AG04450 (cell line): Measurements from ENCODE around the gene SRRT. TPM values are rescaled to one million over a fixed set of nuclear protein-coding genes. Genes with fewer than 3 reads are reported as not detected.

Experiments used
- CTCF ChIA-PET: fragments of 300-600, 350-600 bp; formaldehyde crosslinking; extraction: SDS; loops from one replicate; lab custom pipeline; 2022; ENCODE audit warnings: antibody characterized with exemption, inconsistent platforms; lab: Charles Lee
- POLR2A ChIA-PET: fragments of 350-600 bp; formaldehyde crosslinking; extraction: SDS; loops from one replicate; lab custom pipeline; 2021; ENCODE audit warnings: antibody characterized with exemption, inconsistent platforms; lab: Yijun Ruan, JAX
- DNase-seq: peaks from one replicate; pipeline ENCODE4 v3.0.0-alpha.2; 2011; ENCODE audit warnings: low read depth, low spot score
- H3K27ac ChIP-seq: one replicate; pipeline ENCODE4 v1.5.1; 2012; ENCODE audit warnings: low read depth, low read length, control low read depth
- H3K27me3 ChIP-seq: one replicate; pipeline ENCODE4 v1.6.0; 2012; ENCODE audit warnings: low read length; ENCODE audit not compliant: control insufficient read depth, insufficient read depth
- H3K4me3 ChIP-seq: 2 replicates; pipeline ENCODE4 v1.5.1; 2011; ENCODE audit warnings: mild to moderate bottlenecking, low read depth, low read length, control low read depth
- H3K9me3 ChIP-seq: 2 replicates; pipeline ENCODE4 v1.5.1; 2012; ENCODE audit warnings: low read length; ENCODE audit not compliant: control insufficient read depth, insufficient read depth
- CTCF ChIP-seq: IDR thresholded peaks from 2 replicates; pipeline ENCODE4 v1.5.1; 2011; ENCODE audit warnings: low read depth, low read length, control low read depth, inconsistent platforms
- polyA plus RNA-seq: library from polyadenylated mRNA; depleted of rRNA; stranded (reverse); fragments of >200 nt; gene quantifications from 2 replicates; pipeline ENCODE4 v1.2.3, GENCODE V29; 2011

SRRT gene
- polyA plus RNA-seq, 1 experiment = 42.4 TPM

GRCh38 chr7:100894860-100895700 lies 20.2 kb downstream of the SRRT start:
- H3K27ac ChIP-seq = no peak overlapping the region
- TF ChIP-seq CTCF = peak; percentile 79
- no peak for DNase-seq
- peaks cover 26% of the 10 kb centered on the region for H3K27me3 ChIP-seq
- ChIA-PET POLR2A (interaction anchor here (0.6 kb wide), 1 partner anchor 190 kb away, joined by 10 read pairs; no protein-coding TSS in a partner anchor), CTCF (interaction anchor here (0.6 to 1.6 kb wide), 9 partner anchors 10 to 387 kb away, joined by 3 to 7 read pairs (median 3); no protein-coding TSS in a partner anchor)
- peak overlapping the region; percentile 44 for H3K4me3 ChIP-seq
- no peaks in the 10 kb centered on the region; the same call in 1 of the 2 replicates for H3K9me3 ChIP-seq

GRCh38 chr7:100895701-100895955 lies 20.7 kb downstream of the SRRT start, which contains the start of gene ACHE:
ACHE (minus strand) TSS chr7:100895888; CDS start chr7:100894232, 1,656 bp downstream.
- no peak for TF ChIP-seq CTCF
- POLR2A ChIA-PET = no interaction called here
- peaks cover 27% of the 10 kb centered on the region for H3K27me3 ChIP-seq
- DNase-seq = no peak
- H3K9me3 ChIP-seq = no peaks in the 10 kb centered on the region; the same call in 1 of the 2 replicates
- no peak within 1 kb of the TSS for H3K27ac ChIP-seq
- peak within 1 kb of the TSS; percentile 44 for H3K4me3 ChIP-seq
- CTCF ChIA-PET = interaction anchor here (1.3 kb wide), 1 partner anchor 9 kb away, joined by 3 read pairs; no protein-coding TSS in a partner anchor

GRCh38 chr7:100895956-100896731 lies 21.2 kb downstream of the SRRT start:
- no peak overlapping the region; the same call in 1 of the 2 replicates for H3K4me3 ChIP-seq
- no peak for TF ChIP-seq CTCF
- POLR2A ChIA-PET = no interaction called here
- CTCF ChIA-PET = interaction anchor here (3.0 kb wide), 1 partner anchor 163 kb away, joined by 26 read pairs; no protein-coding TSS in a partner anchor
- no peak overlapping the region for H3K27ac ChIP-seq
- peaks cover 31% of the 10 kb centered on the region for H3K27me3 ChIP-seq
- no peaks in the 10 kb centered on the region; the same call in 1 of the 2 replicates for H3K9me3 ChIP-seq
- DNase-seq = no peak

GRCh38 chr7:100896732-100897608 lies 22.1 kb downstream of the SRRT start:
- ChIA-PET POLR2A (no interaction called here), CTCF (interaction anchor here (1.4 to 3.0 kb wide), 4 partner anchors 7 to 386 kb away, joined by 3 to 26 read pairs (median 6); partner anchors contain the start of gene UFSP1)
- Histone ChIP-seq H3K4me3 (peak overlapping the region; percentile 31; the same call in 1 of the 2 replicates), H3K27ac (no peak overlapping the region), H3K27me3 (peaks cover 33% of the 10 kb centered on the region), H3K9me3 (no peaks in the 10 kb centered on the region; the same call in 1 of the 2 replicates)
- no peak for DNase-seq
- peak; percentile 70 for TF ChIP-seq CTCF
